ENCODE results near the gene COA6. TPM values are rescaled to one million over a fixed set of nuclear protein-coding genes. Genes with fewer than 3 reads are reported as not detected.
A peak's percentile ranks its signal among the peaks of the same experiment; 100 is the strongest.
"Not testable (repeated sequence)": the region's sequence is repeated elsewhere in the genome, so short reads cannot be mapped to it uniquely, and the experiment has no call there.

Gene COA6
- total RNA-seq, 1 experiment from 2014 or later, result 34.1 TPM

- ChIA-PET POLR2A (interaction anchor here (1.5 kb wide), 1 partner anchor 17 kb away, joined by 4 read pairs; the partner anchor contains the start of gene COA6), RAD21 (ENCODE audit: low non-redundant PET in 1 of 2, low total read pairs in 2 of 2, uncharacterized antibody in 2 of 2, unreplicated experiment in 2 of 2) (no interaction called here), CTCF (interaction anchor here (1.2 kb wide), 1 partner anchor 27 kb away, joined by 4 read pairs; no protein-coding TSS in a partner anchor)
- Histone ChIP-seq H3K4me3 (replicated peaks in 1 of 2; ENCODE audit: low read depth in 1 of 2, low read length in 2 of 2) (peak overlapping the region; percentile 52 to 61), H3K9ac (ENCODE audit: low read length) (peak overlapping the region; percentile 52), H3K4me2 (ENCODE audit: low read length) (peak overlapping the region; percentile 68), H3K36me3 (ENCODE audit: control insufficient read depth in 1 of 2, insufficient read depth in 2 of 2, low read length in 2 of 2) (no peaks in the 10 kb centered on the region), H2AFZ (ENCODE audit: low read depth, low read length, poor library complexity, severe bottlenecking) (no peak overlapping the region), H3K27ac (ENCODE audit: low read depth, low read length) (no peak overlapping the region), H3K79me2 (ENCODE audit: insufficient read depth, low read length) (no peaks in the 10 kb centered on the region), H3K9me2 (ENCODE audit: insufficient read depth) (no peaks in the 10 kb centered on the region), H3K27me3 (ENCODE audit: insufficient read depth, low read length) (no peaks in the 10 kb centered on the region), H3K4me1 (ENCODE audit: control insufficient read depth in 1 of 2, insufficient read depth in 2 of 2, low read length in 2 of 2) (no peaks in the 10 kb centered on the region), H4K20me1 (ENCODE audit: insufficient read depth) (no peaks in the 10 kb centered on the region), H3K9me3 (ENCODE audit: control insufficient read depth in 1 of 2, insufficient read depth in 1 of 2, low read depth in 1 of 2, low read length in 2 of 2) (no peaks in the 10 kb centered on the region)
- DNase-seq (ENCODE audit: low read depth, low spot score) (no peak), ATAC-seq (no peak; the same call in 1 of the 2 replicates)
- BruUV-seq (replicated peaks), result TSS peak; percentile 91
- no peak for TF ChIP-seq ELF1 (IDR thresholded peaks at IDR 0.05; ENCODE audit: borderline replicate concordance, low read depth)
- TF ChIP-seq, protein P1, sequence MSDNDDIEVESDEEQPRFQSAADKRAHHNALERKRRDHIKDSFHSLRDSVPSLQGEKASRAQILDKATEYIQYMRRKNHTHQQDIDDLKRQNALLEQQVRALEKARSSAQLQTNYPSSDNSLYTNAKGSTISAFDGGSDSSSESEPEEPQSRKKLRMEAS (IDR thresholded peaks at IDR 0.05), result peak; percentile 9; the same call in 1 of the 2 replicates
- no peak for TF ChIP-seq ZFX (IDR thresholded peaks at IDR 0.05)
- no peak for TF ChIP-seq ZNF274 (IDR thresholded peaks at IDR 0.05; ENCODE audit: low read depth, low read length)
- no peak for TF ChIP-seq TCF7L2 (IDR thresholded peaks at IDR 0.05; ENCODE audit: borderline replicate concordance, extremely low read depth, insufficient read depth, insufficient read length)
- TF ChIP-seq SP1 (IDR thresholded peaks at IDR 0.05; ENCODE audit: low read depth), result no peak
- TF ChIP-seq EZH2 (IDR thresholded peaks at IDR 0.05), result no peak
- intact Hi-C loops (cut with micrococcal nuclease), result no loop called here
Observed at GRCh38 chr1:234355782-234356510, 17.3 kb upstream of the COA6 start.

- H2AFZ ChIP-seq (ENCODE audit: low read depth, low read length, poor library complexity, severe bottlenecking); BruUV-seq (replicated peaks); H3K9me3 ChIP-seq (ENCODE audit: control insufficient read depth in 1 of 2, insufficient read depth in 1 of 2, low read depth in 1 of 2, low read length in 2 of 2); H3K79me2 ChIP-seq (ENCODE audit: insufficient read depth, low read length); intact Hi-C loops (cut with micrococcal nuclease); H3K27ac ChIP-seq (ENCODE audit: low read depth, low read length); RAD21 ChIA-PET (ENCODE audit: low non-redundant PET in 1 of 2, low total read pairs in 2 of 2, uncharacterized antibody in 2 of 2, unreplicated experiment in 2 of 2); H3K36me3 ChIP-seq (ENCODE audit: control insufficient read depth in 1 of 2, insufficient read depth in 2 of 2, low read length in 2 of 2); H3K4me1 ChIP-seq (ENCODE audit: control insufficient read depth in 1 of 2, insufficient read depth in 2 of 2, low read length in 2 of 2); H3K9me2 ChIP-seq (ENCODE audit: insufficient read depth); H3K27me3 ChIP-seq (ENCODE audit: insufficient read depth, low read length); H4K20me1 ChIP-seq (ENCODE audit: insufficient read depth): not testable (repeated sequence)
- peak overlapping the region; percentile 52 for H3K9ac ChIP-seq (ENCODE audit: low read length)
- peak overlapping the region; percentile 52 to 61 for H3K4me3 ChIP-seq (replicated peaks in 1 of 2; ENCODE audit: low read depth in 1 of 2, low read length in 2 of 2)
- peak overlapping the region; percentile 68 for H3K4me2 ChIP-seq (ENCODE audit: low read length)
- ChIA-PET CTCF (interaction anchor here (1.2 kb wide), 1 partner anchor 28 kb away, joined by 4 read pairs; no protein-coding TSS in a partner anchor), POLR2A (interaction anchor here (1.5 kb wide), 1 partner anchor 16 kb away, joined by 4 read pairs; the partner anchor contains the start of gene COA6)
- DNase-seq (ENCODE audit: low read depth, low spot score) (peak; percentile 23), ATAC-seq (peak; percentile 93)
- TF ChIP-seq YY1 (IDR thresholded peaks at IDR 0.05; ENCODE audit: extremely low read depth, insufficient replicate concordance, low read depth, low read length) (peak; percentile 42), ELF1 (IDR thresholded peaks at IDR 0.05; ENCODE audit: borderline replicate concordance, low read depth) (peak; percentile 65), POLR2AphosphoS5 (IDR thresholded peaks at IDR 0.05; ENCODE audit: low read depth, low read length) (peak; percentile 75), ZFX (IDR thresholded peaks at IDR 0.05) (0 out of 2 replicates have a peak, but pooled peaks have one; percentile 17)
- TF ChIP-seq, protein P1 (IDR thresholded peaks at IDR 0.05), result peak; percentile 40
Observed at GRCh38 chr1:234356615-234357269, 16.5 kb upstream of the COA6 start.
